PC-3 (cell line): Measurements from ENCODE around the gene PKD1L1. TPM values are rescaled to one million over a fixed set of nuclear protein-coding genes. Genes with fewer than 3 reads are reported as not detected.

ENCODE experiments used
- ATAC-seq: fragments of 200-7000 bp; cut with Tn5 transposase; 2 replicates; pipeline ENCODE4 v1.9.1; 2020; ENCODE audit warnings: mild to moderate bottlenecking, moderate library complexity
- BruUV-seq: library from RNA; stranded (reverse); fragments of 400-500 nt; replicated peaks from 2 replicates; lab custom pipeline; 2021; lab: Mats Ljungman, UMichigan
- CTCF ChIA-PET: fragments of 300-600 bp; sonication (Branson Sonifier 250); formaldehyde crosslinking; loops from one replicate; lab custom pipeline; 2022; ENCODE audit warnings: antibody characterized with exemption; lab: Charles Lee
- POLR2A ChIA-PET: fragments of 300-600 bp; sonication (Branson Sonifier 250); formaldehyde crosslinking; loops from one replicate; lab custom pipeline; 2022; ENCODE audit warnings: antibody characterized with exemption; ENCODE audit not compliant: unreplicated experiment; lab: Charles Lee
- DNase-seq: peaks from one replicate; pipeline ENCODE4 v3.0.0-alpha.2; 2015
- H2AFZ ChIP-seq: fragments of 300-600 bp; sonication (generic); 2 replicates; pipeline ENCODE4 v1.6.0; 2016; ENCODE audit warnings: antibody characterized with exemption, low read length
- H3F3A ChIP-seq: fragments of 300-600 bp; sonication (generic); one replicate; pipeline ENCODE4 v1.6.0; 2017; ENCODE audit warnings: antibody characterized with exemption, low read length, control low read depth, mild to moderate bottlenecking; ENCODE audit not compliant: unreplicated experiment
- H3K27ac ChIP-seq: fragments of 300-600 bp; sonication (generic); 2 replicates; pipeline ENCODE4 v1.5.1; 2016; ENCODE audit warnings: mild to moderate bottlenecking, low read length
- H3K27me3 ChIP-seq: fragments of 300-600 bp; sonication (generic); 2 replicates; pipeline ENCODE4 v1.6.1; 2016; ENCODE audit warnings: low read length, mixed read lengths
- H3K36me3 ChIP-seq: fragments of 300-600 bp; sonication (generic); 2 replicates; pipeline ENCODE4 v1.6.1; 2016; ENCODE audit warnings: low read depth, mixed run types, low read length, mixed read lengths
- H3K4me1 ChIP-seq: fragments of 300-600 bp; sonication (generic); 2 replicates; pipeline ENCODE4 v1.5.1; 2016; ENCODE audit warnings: low read length; ENCODE audit not compliant: insufficient read depth
- H3K4me2 ChIP-seq: fragments of 300-600 bp; sonication (generic); 2 replicates; pipeline ENCODE4 v1.6.0; 2016; ENCODE audit warnings: low read length
- H3K4me3 ChIP-seq: fragments of 300-600 bp; sonication (generic); 2 replicates; pipeline ENCODE4 v1.5.1; 2016; ENCODE audit warnings: mild to moderate bottlenecking, low read length, mixed read lengths
- H3K79me2 ChIP-seq: fragments of 300-600 bp; sonication (generic); 2 replicates; pipeline ENCODE4 v1.6.1; 2017; ENCODE audit warnings: low read length, mixed read lengths
- H3K9ac ChIP-seq: fragments of 300-600 bp; sonication (generic); 2 replicates; pipeline ENCODE4 v1.6.0; 2016; ENCODE audit warnings: mild to moderate bottlenecking, low read length
- H3K9me2 ChIP-seq: fragments of 300-600 bp; sonication (generic); replicated peaks from 2 replicates; pipeline ENCODE4 v1.6.1; 2016; ENCODE audit warnings: mixed run types, low read length, mixed read lengths
- H3K9me3 ChIP-seq: fragments of 300-600 bp; sonication (generic); 2 replicates; pipeline ENCODE4 v1.6.1; 2016; ENCODE audit warnings: low read length, mixed read lengths
- H4K20me1 ChIP-seq: fragments of 300-600 bp; sonication (generic); 2 replicates; pipeline ENCODE4 v1.6.1; 2016; ENCODE audit warnings: low read length, mixed read lengths
- CTCF ChIP-seq: fragments of 300-600 bp; sonication (generic); conservative IDR thresholded peaks from 2 replicates; pipeline ENCODE4 v1.5.1; 2017; ENCODE audit warnings: antibody characterized with exemption, low read depth, mild to moderate bottlenecking, low read length
- EZH2 ChIP-seq: fragments of 300-600 bp; sonication (generic); IDR thresholded peaks from one replicate; pipeline ENCODE4 v1.6.1; 2017; ENCODE audit warnings: antibody characterized with exemption, mild to moderate bottlenecking, low read length; ENCODE audit not compliant: unreplicated experiment
- EZH2phosphoT487 ChIP-seq: fragments of 300-600 bp; sonication (generic); IDR thresholded peaks from 2 replicates; pipeline ENCODE4 v1.6.1; 2018; ENCODE audit warnings: mild to moderate bottlenecking, antibody characterized with exemption, low read length, borderline replicate concordance
- intact Hi-C: fragments of 100-400 bp; cut with micrococcal nuclease; formaldehyde crosslinking; loops from 2 replicates; pipeline ENCODE4 v1.9.0; 2023
- total RNA-seq: library from RNA; depleted of rRNA; stranded (reverse); fragments of >200 nt; gene quantifications from 2 replicates; pipeline ENCODE4 v1.2.3, GENCODE V29; 2014

PKD1L1 gene
- total RNA-seq, 1 experiment from 2014 or later, result 0.04 TPM

GRCh38 chr7:47878662-47879061 lies 69.6 kb downstream of the PKD1L1 start:
- Histone ChIP-seq H2AFZ (no peak overlapping the region), H3K79me2 (no peaks in the 10 kb centered on the region), H3K4me1 (no peaks in the 10 kb centered on the region), H4K20me1 (no peaks in the 10 kb centered on the region), H3K27ac (no peak overlapping the region), H3K36me3 (no peaks in the 10 kb centered on the region), H3K9me3 (no peaks in the 10 kb centered on the region), H3K9ac (no peak overlapping the region), H3K9me2 (no peaks in the 10 kb centered on the region), H3K27me3 (no peaks in the 10 kb centered on the region), H3K4me2 (no peak overlapping the region), H3F3A (no peaks in the 10 kb centered on the region), H3K4me3 (no peak overlapping the region)
- ATAC-seq (no peak), DNase-seq (no peak)
- ChIA-PET POLR2A (no interaction called here), CTCF (no interaction called here)
- no peak for TF ChIP-seq EZH2
- TF ChIP-seq EZH2phosphoT487, result no peak
- TF ChIP-seq CTCF, result no peak
- BruUV-seq, result no TSS peak
- intact Hi-C loops, result no loop called here

- H3K27me3 ChIP-seq, result no peaks in the 10 kb centered on the region
- no peak overlapping the region for H2AFZ ChIP-seq
- no peak overlapping the region for H3K9ac ChIP-seq
- no peaks in the 10 kb centered on the region for H3F3A ChIP-seq
- no peak overlapping the region for H3K27ac ChIP-seq
- intact Hi-C loops, result no loop called here
- no peak overlapping the region for H3K4me3 ChIP-seq
- no peak for ATAC-seq
- no peaks in the 10 kb centered on the region; the same call in 1 of the 2 replicates for H3K4me1 ChIP-seq
- no peaks in the 10 kb centered on the region for H3K36me3 ChIP-seq
- no TSS peak for BruUV-seq
- DNase-seq, result no peak
- no peak for TF ChIP-seq EZH2
- no peak for TF ChIP-seq EZH2phosphoT487
- TF ChIP-seq CTCF, result no peak
- H4K20me1 ChIP-seq, result no peaks in the 10 kb centered on the region
- ChIA-PET POLR2A (no interaction called here), CTCF (no interaction called here)
- H3K4me2 ChIP-seq, result no peak overlapping the region
- no peaks in the 10 kb centered on the region for H3K9me3 ChIP-seq
- H3K79me2 ChIP-seq, result no peaks in the 10 kb centered on the region
- no peaks in the 10 kb centered on the region for H3K9me2 ChIP-seq
Measured at GRCh38 chr7:47877336-47877735, 70.9 kb downstream of the PKD1L1 start.

- Histone ChIP-seq H3K9me2 (no peaks in the 10 kb centered on the region), H2AFZ (no peak overlapping the region), H3K9ac (no peak overlapping the region), H3K4me3 (no peak overlapping the region), H3K79me2 (no peaks in the 10 kb centered on the region), H4K20me1 (no peaks in the 10 kb centered on the region), H3F3A (no peaks in the 10 kb centered on the region), H3K36me3 (no peaks in the 10 kb centered on the region), H3K4me1 (no peaks in the 10 kb centered on the region; the same call in 1 of the 2 replicates), H3K9me3 (no peaks in the 10 kb centered on the region), H3K27me3 (no peaks in the 10 kb centered on the region), H3K27ac (no peak overlapping the region), H3K4me2 (no peak overlapping the region)
- no TSS peak for BruUV-seq
- ChIA-PET CTCF (interaction anchor here (0.7 kb wide), 1 partner anchor 21 kb away, joined by 4 read pairs; no protein-coding TSS in a partner anchor), POLR2A (no interaction called here)
- DNase-seq (no peak), ATAC-seq (no peak)
- intact Hi-C loops, result no loop called here
- TF ChIP-seq CTCF (no peak), EZH2phosphoT487 (no peak), EZH2 (no peak)
Measured at GRCh38 chr7:47875998-47876744, 72.1 kb downstream of the PKD1L1 start.
